DMS 273 treated with DMSO at 0.1 percent for 48 hours (cell line): Measurements from ENCODE around the gene CTNS.

ENCODE experiments used
- DNase-seq: peaks from one replicate; lab custom pipeline; 2025; lab: John Stamatoyannopoulos, UW

Gene CTNS

DNA sequence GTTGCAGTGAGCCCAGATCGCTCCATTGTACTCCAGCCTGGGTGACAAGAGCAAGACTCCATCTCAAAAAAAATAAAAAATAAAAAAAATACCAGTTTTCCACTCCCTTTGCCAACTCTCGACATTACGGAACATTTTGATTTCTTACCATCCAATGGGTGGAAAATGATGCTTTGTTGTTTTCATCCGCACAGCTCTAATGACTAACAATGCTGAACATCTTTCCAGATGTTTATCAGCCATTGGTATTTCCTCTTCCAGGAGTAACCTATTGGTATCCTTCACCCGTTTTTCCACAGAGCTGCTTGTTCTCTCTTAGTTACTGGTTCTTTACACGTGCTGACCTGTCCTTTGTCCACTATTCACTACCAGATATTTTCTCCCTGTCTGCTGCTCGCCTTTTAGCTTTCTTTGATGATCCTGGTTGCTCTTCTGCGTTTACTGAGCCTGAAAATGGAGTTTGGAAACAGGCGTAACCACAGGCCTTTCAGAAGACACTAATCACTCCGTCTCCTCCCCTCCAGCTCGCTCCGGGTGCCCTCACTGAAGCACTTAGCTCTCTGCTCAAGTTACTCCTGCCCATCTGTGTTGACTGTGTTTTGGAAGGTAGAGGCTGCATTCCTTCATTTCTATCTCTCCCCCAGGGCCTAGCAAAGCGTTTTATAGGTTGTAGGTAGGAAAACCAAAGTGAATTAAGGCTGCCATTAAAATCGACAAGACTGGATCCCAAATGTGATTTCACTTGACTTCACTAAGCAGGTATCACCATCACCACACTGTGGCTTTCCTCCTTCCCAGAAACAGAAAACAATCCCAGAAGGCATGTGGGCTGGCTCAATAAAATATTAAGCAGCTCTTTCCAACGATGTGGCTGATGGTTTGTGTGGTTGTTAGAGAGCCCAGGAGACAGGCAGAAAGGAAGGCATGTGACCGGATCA, 9.5 kb upstream of the CTNS start:
- no peak for DNase-seq

DNA sequence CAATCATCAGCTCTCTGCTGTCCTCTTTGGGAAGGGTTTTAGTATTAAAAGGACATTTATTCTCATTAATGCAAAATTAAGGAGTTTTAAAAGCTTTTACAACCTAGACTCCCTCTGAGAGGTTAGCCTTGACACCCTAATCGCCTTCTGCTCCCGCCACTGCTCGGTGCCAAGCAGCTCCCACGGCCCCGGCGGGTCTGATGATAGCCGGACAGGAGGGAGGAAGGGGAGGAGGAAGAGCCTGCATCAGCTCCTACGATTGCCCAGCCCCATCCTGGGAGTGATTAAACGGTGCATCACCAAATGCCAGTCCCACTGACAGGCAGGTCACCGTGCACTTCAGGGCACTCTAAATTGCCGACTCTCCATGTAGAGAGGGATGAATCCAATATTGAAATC, 8.8 kb upstream of the CTNS start:
- DNase-seq: no peak

DNA sequence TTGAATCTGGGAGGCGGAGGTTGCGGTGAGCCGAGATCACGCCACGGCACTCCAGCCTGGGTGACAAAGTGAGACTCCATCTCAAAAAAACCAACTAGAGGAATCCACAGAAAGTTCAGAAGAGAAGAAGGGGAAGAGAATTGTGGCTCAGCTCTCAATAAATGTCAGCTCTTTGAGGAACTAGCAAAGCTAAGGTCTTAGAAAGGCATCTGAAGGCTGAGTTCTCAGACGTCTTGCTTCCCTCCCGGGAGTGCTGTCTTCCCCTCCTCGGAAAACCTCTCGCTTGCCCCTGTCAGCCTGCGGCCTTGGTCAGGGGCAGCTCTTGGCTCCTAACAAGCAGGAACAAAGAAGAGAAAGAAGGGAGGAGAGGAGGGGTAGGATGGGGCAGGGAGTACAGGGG, 5.8 kb upstream of the CTNS start:
- DNase-seq: no peak

DNA sequence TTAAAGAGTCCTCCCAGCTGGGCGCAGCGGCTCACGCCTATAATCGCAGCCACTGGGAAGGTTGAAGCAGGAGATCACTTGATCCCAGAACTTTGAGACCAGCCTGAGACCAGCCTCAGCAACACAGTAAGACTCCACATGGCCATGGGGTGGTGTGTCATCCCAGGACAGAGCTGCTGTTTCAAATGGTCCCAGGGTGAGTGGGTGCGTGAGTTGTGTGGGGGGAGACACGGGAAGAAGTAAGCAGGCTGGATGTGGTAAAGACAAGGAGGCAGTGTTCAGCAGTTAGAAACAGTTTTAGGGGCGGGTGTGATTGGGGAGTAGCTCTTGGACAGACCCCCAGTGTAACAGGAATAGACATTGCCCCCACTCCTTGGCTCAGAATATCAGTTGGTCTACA, 4.3 kb upstream of the CTNS start:
- no peak for DNase-seq

DNA sequence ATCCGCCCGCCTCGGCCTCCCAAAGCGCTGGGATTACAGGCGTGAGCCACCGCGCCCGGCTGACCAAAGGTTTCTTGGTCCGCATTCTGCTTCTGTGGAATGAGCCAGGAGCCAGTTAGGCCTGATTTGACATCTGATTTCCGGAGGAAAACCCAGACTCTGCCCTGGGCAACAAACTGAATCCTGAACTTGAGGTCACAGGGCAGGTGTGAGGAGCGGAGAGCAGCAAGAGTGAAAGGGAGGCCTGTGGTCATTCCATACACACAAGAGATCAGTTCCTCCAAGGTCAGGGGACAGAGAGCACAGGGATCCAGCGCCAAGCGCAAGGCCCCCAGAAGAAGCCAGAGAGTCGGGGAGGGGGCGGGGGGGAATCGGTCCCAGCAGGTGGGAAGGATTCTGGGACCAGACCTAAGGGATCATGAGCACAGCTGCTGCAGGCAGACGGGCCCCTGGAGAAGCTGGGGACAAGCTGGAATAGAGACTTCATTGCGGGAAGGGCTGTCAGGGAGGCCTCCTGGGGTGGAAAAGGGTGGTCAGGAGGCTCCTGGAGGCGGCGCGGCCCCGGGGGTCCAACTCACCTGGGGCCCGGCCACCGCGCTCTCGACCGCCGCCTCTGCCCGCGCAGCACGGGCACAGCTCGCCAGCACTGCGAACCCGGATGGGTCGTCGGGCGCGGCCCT, 946 bp upstream of the CTNS start:
- no peak for DNase-seq

DNA sequence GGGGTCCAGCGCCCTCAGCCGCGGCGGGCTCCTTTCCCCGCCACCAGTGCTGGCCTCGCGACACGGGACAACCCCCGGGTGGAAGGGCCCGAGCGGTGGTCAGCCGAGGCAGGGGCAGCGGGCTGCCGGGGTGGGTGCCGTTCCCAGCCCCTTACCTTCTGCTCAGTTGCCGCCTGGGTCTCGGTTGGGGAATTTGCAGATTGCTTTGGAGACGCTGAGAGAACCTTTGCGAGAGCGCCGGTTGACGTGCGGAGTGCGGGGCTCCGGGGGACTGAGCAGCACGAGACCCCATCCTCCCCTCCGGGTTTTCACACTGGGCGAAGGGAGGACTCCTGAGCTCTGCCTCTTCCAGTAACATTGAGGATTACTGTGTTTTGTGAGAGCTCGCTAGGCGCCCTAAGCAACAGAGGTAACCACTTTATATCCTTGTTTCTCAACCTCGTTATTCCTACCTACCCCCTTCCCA, 381 bp downstream of the CTNS start:
- no peak for DNase-seq

DNA sequence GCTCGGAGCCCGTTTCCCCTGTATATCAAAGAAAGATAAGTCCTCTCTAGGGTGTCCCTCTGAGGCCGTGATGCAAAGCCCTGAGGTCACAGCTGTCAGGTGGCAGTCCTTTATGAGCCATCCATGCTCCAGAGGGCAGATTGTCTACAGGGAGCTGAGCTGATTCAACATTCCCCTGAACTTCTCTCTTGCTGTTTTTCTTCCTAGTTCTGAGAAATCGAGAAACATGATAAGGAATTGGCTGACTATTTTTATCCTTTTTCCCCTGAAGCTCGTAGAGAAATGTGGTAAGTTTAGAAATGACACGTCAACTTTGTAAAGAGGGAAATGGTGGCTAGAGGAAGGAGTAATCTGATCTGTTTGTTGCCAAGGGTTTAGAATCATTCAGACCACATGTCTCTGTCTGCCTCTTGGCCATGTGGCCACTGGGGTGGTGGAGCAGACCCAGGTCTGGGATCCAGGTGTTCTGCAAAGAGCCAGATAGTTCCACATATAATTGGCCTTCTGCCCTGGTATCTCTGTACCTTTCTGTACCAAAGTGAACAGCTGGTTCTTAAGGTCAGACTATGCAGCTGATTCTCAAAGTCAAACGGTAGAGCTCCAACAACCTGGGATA, 3.5 kb downstream of the CTNS start:
- no peak for DNase-seq

DNA sequence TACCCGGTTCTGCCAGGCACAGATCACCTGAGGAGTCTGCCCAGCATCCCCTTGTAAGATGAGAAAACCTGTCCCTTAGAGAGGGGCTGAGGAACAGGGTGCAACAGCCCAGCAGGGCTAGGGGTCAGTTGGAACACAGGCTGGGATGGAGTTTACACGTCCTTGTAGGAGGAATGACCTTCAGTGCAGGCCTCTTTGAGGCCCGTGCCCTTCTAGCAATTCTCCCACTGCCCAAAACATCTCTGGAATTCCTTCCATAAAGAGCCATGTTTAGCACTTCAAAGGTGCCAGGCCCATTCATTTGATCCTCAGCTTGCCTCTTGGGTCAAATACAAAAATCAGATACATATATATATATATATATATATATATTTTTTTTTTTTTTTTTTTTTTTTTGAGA, 4.5 kb downstream of the CTNS start:
- DNase-seq: no peak

DNA sequence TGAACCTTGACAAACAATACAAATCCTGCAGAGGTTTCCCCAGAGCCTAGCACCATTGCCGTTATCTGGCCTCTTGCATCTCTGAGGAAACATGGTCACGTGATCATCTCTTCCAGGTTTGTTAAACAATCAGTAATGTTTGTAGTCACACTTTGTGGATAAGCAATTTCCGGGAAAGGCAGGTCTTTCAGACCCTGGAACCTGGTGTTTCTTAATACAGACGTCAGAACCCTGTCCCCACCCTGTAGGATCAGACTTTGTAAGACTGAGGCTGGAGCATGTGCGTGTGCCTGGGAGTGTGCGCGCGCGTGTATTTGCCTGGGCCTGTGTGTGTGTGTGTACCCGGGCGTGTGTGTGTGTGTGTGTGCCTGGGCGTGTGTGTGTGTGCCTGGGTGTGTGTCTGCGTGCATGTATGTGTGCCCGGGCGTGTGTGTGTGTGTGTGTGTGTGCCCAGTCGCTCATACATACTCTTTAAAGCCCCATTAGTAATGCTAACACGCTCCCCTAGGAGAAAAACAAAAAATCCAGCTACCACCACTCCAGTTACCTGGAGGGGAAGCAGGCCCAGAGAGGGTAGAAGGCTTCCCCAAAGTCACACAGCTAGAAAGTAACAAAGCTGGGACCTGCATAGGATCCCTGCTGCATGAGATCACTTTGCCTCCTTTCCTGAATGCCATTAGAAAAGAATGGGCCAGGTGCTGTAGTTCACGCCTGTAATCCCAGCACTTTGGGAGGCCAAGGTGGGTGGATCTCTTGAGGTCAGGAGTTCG, 5.3 kb downstream of the CTNS start:
- DNase-seq: no peak

DNA sequence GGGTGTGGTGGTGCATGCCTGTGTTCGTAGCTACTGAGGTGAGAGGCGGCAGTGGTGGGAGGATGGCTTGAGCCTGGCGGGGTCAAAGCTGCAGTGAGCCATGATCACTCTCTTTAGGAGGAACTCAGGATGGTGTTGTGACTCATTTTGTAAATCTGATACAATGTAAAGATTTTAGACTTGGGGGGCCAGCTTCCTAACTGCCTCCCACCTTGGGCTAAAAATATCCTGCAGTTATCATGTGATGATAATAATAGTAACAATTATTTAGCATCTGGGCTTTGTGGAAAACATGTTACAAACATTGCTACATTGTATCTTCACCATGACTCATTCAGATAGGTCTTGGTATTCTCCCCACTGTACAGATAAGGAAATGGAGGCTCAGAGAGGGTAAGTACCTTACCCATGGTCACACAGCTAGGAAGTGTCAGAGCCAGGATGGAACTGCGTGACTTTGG, 7.4 kb downstream of the CTNS start:
- DNase-seq: no peak

DNA sequence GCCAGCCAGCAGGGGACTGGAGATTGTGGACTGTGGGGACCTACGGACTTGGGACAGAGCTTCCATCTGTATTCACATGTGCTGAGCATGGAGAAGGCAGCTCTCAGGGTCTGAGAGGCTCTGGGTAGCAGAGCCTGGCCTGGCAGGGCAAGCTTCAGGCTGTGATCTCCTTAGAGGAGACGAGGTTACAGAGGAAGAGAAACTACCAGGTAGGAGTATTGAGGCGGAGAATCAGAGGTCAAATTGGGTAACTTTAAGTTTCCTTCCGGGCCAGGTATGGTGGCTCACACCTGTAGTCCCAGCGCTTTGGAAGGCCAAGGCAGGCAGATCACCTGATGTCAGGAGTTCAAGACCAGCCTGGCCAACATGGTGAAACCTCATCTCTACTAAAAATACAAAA, 8.8 kb downstream of the CTNS start:
- DNase-seq: no peak

DNA sequence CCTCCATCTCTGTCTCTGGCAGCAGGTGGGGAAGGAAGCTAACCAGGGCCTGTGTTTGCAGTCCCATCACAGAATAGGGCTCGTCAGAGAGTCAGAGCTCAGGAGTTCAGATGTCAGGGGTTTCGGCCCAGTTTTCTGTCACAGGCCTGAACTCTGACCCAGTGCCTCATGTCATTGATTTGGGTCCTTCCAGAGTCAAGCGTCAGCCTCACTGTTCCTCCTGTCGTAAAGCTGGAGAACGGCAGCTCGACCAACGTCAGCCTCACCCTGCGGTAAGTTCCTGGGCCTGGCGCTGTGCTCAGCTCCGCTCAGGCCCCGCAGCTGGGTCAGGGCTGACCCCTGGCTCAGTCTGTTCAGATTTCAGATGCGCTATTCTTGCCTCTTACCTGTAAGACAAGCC, 10.7 kb downstream of the CTNS start:
- DNase-seq: no peak

DNA sequence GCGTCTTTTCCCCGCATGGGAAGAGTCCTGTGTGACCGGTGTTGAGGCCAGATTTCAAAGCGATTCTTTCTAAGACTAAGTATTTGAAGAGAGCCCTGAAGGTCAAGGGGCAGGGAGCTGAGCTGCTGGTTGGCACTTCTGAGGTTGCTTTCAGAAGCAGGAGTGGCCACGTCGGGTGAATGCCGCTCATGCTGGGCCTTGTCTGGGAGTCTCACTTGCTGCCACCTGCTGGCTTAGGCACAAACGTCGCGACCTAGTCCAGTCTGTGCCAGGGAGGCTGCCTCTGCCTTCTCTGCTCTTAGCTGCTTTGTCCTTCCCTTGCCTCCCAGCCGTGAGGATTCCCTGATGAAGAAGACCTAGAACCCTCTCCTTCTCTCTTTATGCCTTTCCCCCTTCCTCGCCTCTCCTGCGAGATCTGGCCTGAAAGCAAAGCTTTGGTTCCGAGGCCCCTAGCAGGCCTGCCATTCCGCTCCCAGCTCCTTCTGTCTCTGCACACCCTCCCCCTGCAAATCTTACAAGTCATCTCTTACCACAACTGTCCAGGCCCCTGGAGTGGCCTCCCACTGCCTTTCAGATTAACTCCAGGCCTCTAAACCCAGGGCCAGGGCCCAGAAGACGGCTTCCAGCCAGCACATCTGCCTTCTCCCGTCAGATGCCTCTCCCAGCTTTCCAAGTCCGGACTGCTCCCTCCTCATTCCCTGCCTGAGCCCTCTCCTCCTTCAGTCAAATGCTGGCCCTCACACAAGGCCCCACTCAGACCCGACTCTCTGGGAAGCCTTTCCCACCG, 11.4 kb downstream of the CTNS start:
- no peak for DNase-seq

DNA sequence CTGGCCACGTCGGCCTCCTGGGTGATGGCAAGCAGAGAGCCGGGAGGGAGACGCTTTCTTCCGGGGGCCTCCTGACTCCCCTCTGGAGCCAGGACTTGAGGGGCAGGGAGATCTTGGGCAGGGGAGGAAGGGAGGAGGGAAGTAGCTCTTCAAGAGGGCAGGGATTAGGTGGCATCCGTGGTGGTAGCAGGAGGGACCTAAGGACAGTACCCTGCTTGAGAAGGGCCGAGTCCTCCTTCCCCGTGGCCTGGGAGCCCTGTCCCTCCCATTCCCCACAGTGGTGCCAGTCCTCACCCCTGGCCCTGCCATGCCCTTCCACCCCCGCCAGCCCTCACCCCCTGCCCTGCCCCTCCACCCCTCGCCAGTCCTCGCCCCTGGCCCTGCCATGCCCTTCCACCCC, 19.2 kb downstream of the CTNS start:
- no peak for DNase-seq

DNA sequence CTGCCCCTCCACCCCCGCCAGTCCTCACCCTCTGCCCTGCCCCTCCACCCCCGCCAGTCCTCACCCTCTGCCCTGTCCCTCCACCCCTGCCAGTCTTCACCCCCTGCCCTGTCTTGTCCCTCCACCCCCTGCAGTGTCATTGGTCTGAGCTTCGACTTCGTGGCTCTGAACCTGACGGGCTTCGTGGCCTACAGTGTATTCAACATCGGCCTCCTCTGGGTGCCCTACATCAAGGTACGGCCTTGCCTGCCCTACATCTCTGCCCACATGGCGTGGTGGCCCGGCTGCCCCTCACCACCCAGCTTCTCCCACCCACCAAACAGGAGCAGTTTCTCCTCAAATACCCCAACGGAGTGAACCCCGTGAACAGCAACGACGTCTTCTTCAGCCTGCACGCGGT, 19.8 kb downstream of the CTNS start:
- no peak for DNase-seq

DNA sequence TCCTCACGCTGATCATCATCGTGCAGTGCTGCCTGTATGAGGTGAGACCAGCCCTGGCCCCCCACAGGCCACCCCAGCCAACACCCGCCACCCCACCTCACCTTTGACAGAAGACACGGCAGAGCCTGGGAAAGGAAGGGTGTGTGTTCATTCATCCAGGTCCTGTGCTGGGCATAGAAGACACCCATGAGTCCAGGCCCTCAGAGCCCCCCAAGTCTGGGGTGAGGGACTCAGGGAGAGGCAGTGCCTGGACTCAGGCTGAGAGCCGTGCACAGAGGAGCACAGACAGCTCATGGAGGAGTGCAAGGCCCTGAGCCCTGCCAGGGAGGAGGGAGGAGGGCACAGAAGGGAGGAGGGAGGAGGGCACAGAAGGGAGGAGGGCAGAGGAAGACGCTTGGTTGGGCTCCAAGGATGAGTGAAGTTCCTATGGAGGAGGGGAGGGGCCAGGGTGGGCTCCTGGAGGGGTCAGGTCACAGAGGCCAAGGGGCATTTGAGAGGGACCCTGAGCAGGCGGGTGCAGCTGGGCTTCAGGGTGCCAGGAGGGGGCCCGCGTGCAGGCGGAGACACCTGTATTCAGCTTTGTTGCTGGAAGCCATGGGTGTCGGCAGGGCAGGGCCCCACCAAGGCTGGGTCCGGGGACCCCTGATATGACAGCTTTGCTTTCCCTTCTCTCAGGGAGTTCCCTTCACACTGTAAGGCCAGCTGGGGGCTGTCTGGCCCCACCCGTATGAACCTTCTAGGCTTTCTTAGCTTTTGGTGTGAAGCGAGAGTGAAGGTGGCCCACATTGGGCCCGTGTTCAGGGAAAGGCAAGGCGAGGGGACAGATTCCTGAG, 20.4 kb downstream of the CTNS start:
- no peak for DNase-seq

DNA sequence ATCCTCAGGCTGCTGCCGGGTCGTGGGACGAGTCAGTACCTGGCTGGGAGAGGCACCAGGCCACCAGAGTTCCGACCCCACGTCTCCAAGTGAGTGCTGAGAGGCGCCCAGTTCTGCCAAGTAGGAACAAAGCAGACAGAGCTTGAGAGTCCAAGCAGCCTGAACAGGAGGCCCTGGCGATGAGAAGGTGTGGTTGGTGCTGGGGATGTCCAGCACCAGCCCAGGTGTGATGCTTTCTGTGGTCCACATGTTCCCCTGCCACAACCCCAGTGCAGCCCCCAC, 21.0 kb downstream of the CTNS start:
- no peak for DNase-seq

DNA sequence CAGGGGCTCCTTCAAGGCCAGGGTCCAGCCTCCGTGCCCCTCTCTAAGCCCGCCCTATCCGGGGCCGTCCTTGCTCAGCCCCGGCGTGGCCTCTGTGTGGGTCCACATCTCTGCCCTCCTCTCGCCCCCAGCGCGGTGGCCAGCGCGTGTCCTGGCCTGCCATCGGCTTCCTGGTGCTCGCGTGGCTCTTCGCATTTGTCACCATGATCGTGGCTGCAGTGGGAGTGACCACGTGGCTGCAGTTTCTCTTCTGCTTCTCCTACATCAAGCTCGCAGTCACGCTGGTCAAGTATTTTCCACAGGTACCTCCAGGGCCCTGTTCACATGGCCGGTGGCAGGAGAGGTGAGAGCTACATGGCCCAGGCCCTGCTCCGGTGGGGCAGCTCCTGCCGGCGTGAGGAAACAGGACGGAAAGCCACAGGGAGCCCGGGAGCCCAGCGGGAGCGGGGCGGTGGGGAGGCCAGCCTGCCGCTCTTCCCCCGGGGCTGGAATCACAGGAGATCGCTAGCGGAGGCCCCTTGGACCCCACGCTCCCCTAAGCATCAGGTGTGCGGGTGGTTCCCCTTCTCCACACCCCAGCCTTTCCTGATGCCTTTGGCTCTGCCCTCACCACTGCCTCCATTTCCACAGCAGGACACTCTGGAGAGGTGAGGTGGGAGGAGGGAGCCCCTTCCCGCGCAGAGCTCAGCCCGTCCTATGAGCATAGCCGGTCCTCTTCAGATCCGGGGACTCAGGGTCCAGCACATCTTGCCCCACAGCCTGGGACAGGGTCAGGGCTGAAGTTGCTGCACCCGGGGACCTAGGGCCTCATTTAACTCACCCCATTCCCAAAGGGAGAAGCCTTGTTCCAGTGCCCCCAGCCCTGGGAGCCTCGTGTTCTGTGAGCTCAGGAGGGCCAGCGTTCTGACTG, 21.6 kb downstream of the CTNS start:
- no peak for DNase-seq

DNA sequence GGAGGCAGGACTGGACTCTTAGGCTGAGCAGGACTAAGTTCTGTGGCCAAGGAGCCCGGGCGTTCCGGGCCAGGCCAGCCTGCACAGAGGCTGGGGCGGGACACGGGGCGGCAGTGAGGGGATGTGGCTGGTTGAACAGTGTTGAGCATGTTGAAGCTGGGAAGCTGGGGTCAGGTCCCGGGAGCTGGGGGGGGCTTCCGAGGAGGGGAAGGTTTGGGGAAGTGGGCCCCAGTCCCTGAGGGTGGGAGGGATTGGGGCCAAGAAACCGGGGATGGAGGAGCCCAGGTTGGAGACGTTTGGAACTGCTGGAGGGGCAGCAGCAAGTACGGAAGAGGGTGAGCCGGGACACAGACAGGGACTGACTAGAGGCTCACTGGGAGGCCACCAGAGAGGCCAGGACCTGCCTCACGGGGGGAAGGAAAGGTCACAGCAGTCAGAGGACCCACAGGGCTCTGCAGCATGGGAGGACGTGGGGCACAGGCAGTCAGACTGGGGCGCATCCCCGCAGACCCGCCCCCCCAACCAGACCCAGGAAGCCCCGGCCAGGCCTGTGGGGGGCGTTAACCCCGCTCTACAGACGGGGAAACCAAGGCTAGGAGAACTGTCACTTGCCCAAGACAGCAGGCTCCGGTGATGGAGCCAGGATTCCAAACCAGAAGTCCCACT, 22.4 kb downstream of the CTNS start:
- DNase-seq: no peak
